ENCODE data around the gene TMEM86A. TPM values are rescaled to one million over a fixed set of nuclear protein-coding genes. Genes with fewer than 3 reads are reported as not detected.

The TMEM86A gene
- total and polyA plus RNA-seq, 2 of the 4 experiments (the other 2 are of a cell fraction): 0.31 to 0.36 TPM

- H3K27me3 ChIP-seq (ENCODE audit: control insufficient read depth, insufficient read depth, low read length): peaks cover 56% of the 10 kb centered on the region
- no peak overlapping the region for H3K27ac ChIP-seq (ENCODE audit: insufficient read depth, low read length)
- intact Hi-C loops (cut with micrococcal nuclease): no loop called here
- WGBS, 2 experiments (ENCODE audit: extremely low coverage in 2 of 2, insufficient read length in 1 of 2): 9% methylated on average over 14 of the region's 34 CpGs; no CpG with 5 or more reads in 1 of the 2 experiments
- CTCF ChIA-PET: no interaction called here
- H4K91ac ChIP-seq (ENCODE audit: insufficient read depth, low read depth, low read length): no peak overlapping the region
- no peak overlapping the region for H2BK15ac ChIP-seq (ENCODE audit: low read depth, low read length)
- H2BK20ac ChIP-seq (ENCODE audit: low read depth, low read length): no peak overlapping the region
- no peak overlapping the region for H3K18ac ChIP-seq (ENCODE audit: low read depth, low read length)
- H3K79me1 ChIP-seq (ENCODE audit: low read depth in 1 of 2, low read length in 2 of 2): no peaks in the 10 kb centered on the region
- H4K8ac ChIP-seq (ENCODE audit: low read depth in 2 of 2, low read length in 2 of 2): peak overlapping the region in 1 of 2 experiments; percentile 33; a peak in 2 of 4 replicates
- H2AK5ac ChIP-seq (ENCODE audit: low read depth, low read length): no peak overlapping the region
- H3K56ac ChIP-seq (ENCODE audit: extremely low read depth, insufficient read depth, low read length): no peak overlapping the region
- dilution Hi-C loops (cut with HindIII; ENCODE audit: low sequenced_read_pairs, unreplicated experiment): no loop called here
- H3K4me2 ChIP-seq (ENCODE audit: low read depth, low read length): peak overlapping the region; percentile 23
- H3K4me3 ChIP-seq (ENCODE audit: insufficient read depth, low read depth, low read length): peak overlapping the region; percentile 52
- H4K5ac ChIP-seq (ENCODE audit: low read depth, low read length): peak overlapping the region; percentile 90
- in situ Hi-C loops (cut with MboI; ENCODE audit: low sequenced_read_pairs): no loop called here
- no peak overlapping the region for H3K4ac ChIP-seq (ENCODE audit: low read depth, low read length)
- H3K9ac ChIP-seq (ENCODE audit: low read depth, low read length): no peak overlapping the region
- 0 out of 2 replicates have a peak, but pooled peaks cover 2% of the 10 kb centered on the region for H3K9me3 ChIP-seq (ENCODE audit: control insufficient read depth, insufficient read depth, low read length)
- peak; percentile 49; the same call in 1 of the 2 replicates for ATAC-seq (ENCODE audit: low read depth)
- POLR2A ChIA-PET (ENCODE audit: unreplicated experiment): no interaction called here
- peaks cover 2% of the 10 kb centered on the region; the same call in 1 of the 2 replicates for H3K4me1 ChIP-seq (ENCODE audit: control insufficient read depth, insufficient read depth, low read length)
- no peak overlapping the region for H2BK120ac ChIP-seq (ENCODE audit: low read depth, low read length)
- H2AK9ac ChIP-seq (replicated peaks; ENCODE audit: low read depth, low read length, poor library complexity): no peak overlapping the region
- no peaks in the 10 kb centered on the region for H4K20me1 ChIP-seq (ENCODE audit: insufficient read depth, low read length)
- H3K23ac ChIP-seq (ENCODE audit: low read depth, low read length): no peak overlapping the region
- no peak for TF ChIP-seq USF2 (IDR thresholded peaks at IDR 0.05; ENCODE audit: low read depth, low read length)
- no peak for TF ChIP-seq RCOR1 (IDR thresholded peaks at IDR 0.05; ENCODE audit: insufficient replicate concordance, low read length)
- no peak for TF ChIP-seq NFE2L2 (IDR thresholded peaks at IDR 0.05; ENCODE audit: low read depth, low read length)
- no peak for TF ChIP-seq MXI1 (IDR thresholded peaks at IDR 0.05; ENCODE audit: borderline replicate concordance, low read depth, low read length)
- no peak for TF ChIP-seq RFX5 (IDR thresholded peaks at IDR 0.05; ENCODE audit: low read depth, low read length)
- TF ChIP-seq CTCF (conservative IDR thresholded peaks at IDR 0.05; ENCODE audit: low read depth, low read length): no peak
- TF ChIP-seq CHD1 (IDR thresholded peaks at IDR 0.05; ENCODE audit: low read depth, low read length): no peak
- TF ChIP-seq SMC3 (IDR thresholded peaks at IDR 0.05; ENCODE audit: low read depth, low read length): no peak
- TF ChIP-seq BHLHE40 (IDR thresholded peaks at IDR 0.05; ENCODE audit: low read depth, low read length): no peak
- TF ChIP-seq RAD21 (IDR thresholded peaks at IDR 0.05; ENCODE audit: low read length): no peak
- H2BK5ac ChIP-seq (ENCODE audit: low read depth, low read length, poor library complexity, severe bottlenecking): no peak overlapping the region
- no peak for DNase-seq
- peak overlapping the region; percentile 50 for H2AFZ ChIP-seq (replicated peaks; ENCODE audit: low read length, poor library complexity)
- H3K9me1 ChIP-seq (ENCODE audit: insufficient read depth, low read length): 0 out of 2 replicates have a peak, but pooled peaks cover 2% of the 10 kb centered on the region
- no peaks in the 10 kb centered on the region for H3K36me3 ChIP-seq (ENCODE audit: control insufficient read depth, insufficient read depth, low read length)
- H3K14ac ChIP-seq (replicated peaks; ENCODE audit: low read depth, low read length): no peak overlapping the region
- BruUV-seq (replicated peaks): no TSS peak
Measured at GRCh38 chr11:18706330-18707243, 8.0 kb downstream of the TMEM86A start.

Measured in IMR-90 (cell line).